DOHH2 (cell line): Measurements from ENCODE around the gene EML6.

Experiments used
- EZH2phosphoT487 ChIP-seq: fragments of 200-600 bp; sonication (generic); IDR thresholded peaks from 2 replicates; pipeline ENCODE4 v1.6.1; 2017; ENCODE audit warnings: borderline replicate concordance, mild to moderate bottlenecking, antibody characterized with exemption, low read length, moderate library complexity, mixed read lengths
- TF ChIP-seq, protein P1 (sequence below): fragments of 200-600 bp; sonication (generic); IDR thresholded peaks from one replicate; pipeline ENCODE4 v1.5.1; 2014; ENCODE audit warnings: antibody characterized with exemption, mild to moderate bottlenecking, low read depth, low read length; ENCODE audit not compliant: poor library complexity, severe bottlenecking

DNA sequence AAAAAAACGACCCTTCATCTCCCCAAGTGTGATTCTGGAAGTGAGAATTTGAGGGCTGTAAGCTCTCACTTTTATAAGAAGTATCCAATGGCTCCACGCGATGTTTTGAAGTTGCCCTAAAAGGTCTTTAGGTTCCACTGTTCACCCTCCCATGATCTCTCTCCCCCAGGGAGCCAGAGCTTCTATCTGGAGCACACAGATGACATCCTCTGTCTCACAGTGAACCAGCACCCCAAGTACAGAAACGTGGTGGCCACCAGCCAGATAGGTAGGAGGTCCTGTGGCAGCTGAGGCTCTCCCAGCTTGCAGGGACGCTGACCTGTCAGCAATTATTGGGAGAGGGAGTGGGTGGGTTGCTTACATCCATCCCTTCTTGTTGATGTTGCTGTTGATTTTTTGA is 229.0 kb downstream of the EML6 start:
- TF ChIP-seq, protein P1, sequence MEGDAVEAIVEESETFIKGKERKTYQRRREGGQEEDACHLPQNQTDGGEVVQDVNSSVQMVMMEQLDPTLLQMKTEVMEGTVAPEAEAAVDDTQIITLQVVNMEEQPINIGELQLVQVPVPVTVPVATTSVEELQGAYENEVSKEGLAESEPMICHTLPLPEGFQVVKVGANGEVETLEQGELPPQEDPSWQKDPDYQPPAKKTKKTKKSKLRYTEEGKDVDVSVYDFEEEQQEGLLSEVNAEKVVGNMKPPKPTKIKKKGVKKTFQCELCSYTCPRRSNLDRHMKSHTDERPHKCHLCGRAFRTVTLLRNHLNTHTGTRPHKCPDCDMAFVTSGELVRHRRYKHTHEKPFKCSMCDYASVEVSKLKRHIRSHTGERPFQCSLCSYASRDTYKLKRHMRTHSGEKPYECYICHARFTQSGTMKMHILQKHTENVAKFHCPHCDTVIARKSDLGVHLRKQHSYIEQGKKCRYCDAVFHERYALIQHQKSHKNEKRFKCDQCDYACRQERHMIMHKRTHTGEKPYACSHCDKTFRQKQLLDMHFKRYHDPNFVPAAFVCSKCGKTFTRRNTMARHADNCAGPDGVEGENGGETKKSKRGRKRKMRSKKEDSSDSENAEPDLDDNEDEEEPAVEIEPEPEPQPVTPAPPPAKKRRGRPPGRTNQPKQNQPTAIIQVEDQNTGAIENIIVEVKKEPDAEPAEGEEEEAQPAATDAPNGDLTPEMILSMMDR, result no peak
- no peak for TF ChIP-seq EZH2phosphoT487
